Hematopoietic multipotent progenitor cell treated with erythropoietin and hydrocortisone succinate and interleukin-3 and kit ligand, for 8 days (in vitro differentiated cells): ENCODE results near the gene GAB1.

Source experiments
- DNase-seq: peaks from one replicate; pipeline ENCODE4 v3.0.0-alpha.2; 2015

The GAB1 gene

GRCh38 chr4:143339497-143339896 is 2.8 kb downstream of the GAB1 start:
- no peak for DNase-seq

GRCh38 chr4:143341186-143341755 is 4.6 kb downstream of the GAB1 start:
- no peak for DNase-seq

GRCh38 chr4:143343276-143343831 is 6.7 kb downstream of the GAB1 start:
- no peak for DNase-seq

- DNase-seq: no peak
Observed at GRCh38 chr4:143344041-143344440, 7.4 kb downstream of the GAB1 start.

- DNase-seq: peak; percentile 90
Observed at GRCh38 chr4:143344774-143345173, 8.1 kb downstream of the GAB1 start.

- DNase-seq: peak; percentile 60
Observed at GRCh38 chr4:143345356-143345755, 8.7 kb downstream of the GAB1 start.

- DNase-seq: no peak
Observed at GRCh38 chr4:143346206-143346605, 9.5 kb downstream of the GAB1 start.

GRCh38 chr4:143347484-143348111 is 10.9 kb downstream of the GAB1 start:
- DNase-seq: no peak

GRCh38 chr4:143348233-143349077 is 11.8 kb downstream of the GAB1 start:
- DNase-seq: peak; percentile 90

GRCh38 chr4:143349858-143350527 is 13.3 kb downstream of the GAB1 start:
- DNase-seq: peak; percentile 68

- DNase-seq: no peak
Observed at GRCh38 chr4:143351149-143351691, 14.5 kb downstream of the GAB1 start.

- DNase-seq: no peak
Observed at GRCh38 chr4:143351774-143352451, 15.2 kb downstream of the GAB1 start.

GRCh38 chr4:143352720-143353119 is 16.0 kb downstream of the GAB1 start:
- peak; percentile 57 for DNase-seq

GRCh38 chr4:143353797-143354196 is 17.1 kb downstream of the GAB1 start:
- no peak for DNase-seq

- no peak for DNase-seq
Observed at GRCh38 chr4:143354990-143355389, 18.3 kb downstream of the GAB1 start.

GRCh38 chr4:143355540-143356217 is 19.0 kb downstream of the GAB1 start:
- DNase-seq: no peak

GRCh38 chr4:143356493-143356892 is 19.8 kb downstream of the GAB1 start:
- DNase-seq: no peak

- DNase-seq: no peak
Observed at GRCh38 chr4:143357161-143357845, 20.6 kb downstream of the GAB1 start.

- no peak for DNase-seq
Observed at GRCh38 chr4:143358419-143358818, 21.7 kb downstream of the GAB1 start.

GRCh38 chr4:143358923-143359643 is 22.4 kb downstream of the GAB1 start:
- DNase-seq: no peak
